GM12878 (cell line): ENCODE data around the gene CCDC136. TPM values are rescaled to one million over a fixed set of nuclear protein-coding genes. Genes with fewer than 3 reads are reported as not detected.

ENCODE experiments used
- ATAC-seq: fragments of 200-7000 bp; cut with Tn5 transposase; 3 replicates; pipeline ENCODE4 v1.9.1; 2020; ENCODE audit warnings: mild to moderate bottlenecking, moderate library complexity
- BruUV-seq: library from RNA; stranded (reverse); fragments of 400-500 nt; replicated peaks from 2 replicates; lab custom pipeline; 2021; lab: Mats Ljungman, UMichigan
- CTCF ChIA-PET: fragments of 300-600 bp; sonication (Branson Sonifier 250); formaldehyde crosslinking; extraction: SDS; loops from one replicate; lab custom pipeline; 2021; ENCODE audit warnings: inconsistent platforms; lab: Yijun Ruan, JAX
- POLR2A ChIA-PET: fragments of 350-600 bp; formaldehyde crosslinking; extraction: SDS; loops from one replicate; lab custom pipeline; 2021; ENCODE audit warnings: inconsistent platforms; lab: Charles Lee
- RAD21 ChIA-PET: fragments of 300-600 bp; sonication (Branson Sonifier 250); formaldehyde crosslinking; loops from one replicate; lab custom pipeline; 2023; ENCODE audit warnings: antibody characterized with exemption; ENCODE audit not compliant: unreplicated experiment; lab: Charles Lee
- SMC1A ChIA-PET: fragments of 300-600 bp; sonication (Branson Sonifier 250); formaldehyde crosslinking; loops from one replicate; lab custom pipeline; 2023; ENCODE audit not compliant: unreplicated experiment, uncharacterized antibody; lab: Charles Lee
- DNase-seq: peaks from one replicate; pipeline ENCODE4 v3.0.0-alpha.2; 2011; ENCODE audit warnings: low read depth, low spot score
- FAIRE-seq: peaks from 3 replicates; lab custom pipeline; 2011; peaks lifted over from hg19 to GRCh38; lab: Jason Lieb, UNC
- H2AFZ ChIP-seq: 2 replicates; pipeline ENCODE4 v1.6.0; 2011; ENCODE audit warnings: low read depth, low read length, control low read depth; ENCODE audit not compliant: control insufficient read depth
- H3K27ac ChIP-seq: 2 replicates; pipeline ENCODE4 v1.5.1; 2011; ENCODE audit warnings: control low read depth; ENCODE audit not compliant: control insufficient read depth, insufficient read depth
- H3K27me3 ChIP-seq, 2 experiments: replicated peaks in 1 of 2; 2 replicates each; pipeline versions ENCODE4 v1.6.0 to v1.6.1; 2011; ENCODE audit warnings: low read length in 1 of 2; ENCODE audit not compliant: control insufficient read depth in 2 of 2, insufficient read depth in 2 of 2
- H3K36me3 ChIP-seq, 2 experiments: 2 replicates each; pipeline ENCODE4 v1.5.1; 2011; ENCODE audit warnings: low read length in 1 of 2; ENCODE audit not compliant: control insufficient read depth in 2 of 2, insufficient read depth in 2 of 2
- H3K4me1 ChIP-seq: 2 replicates; pipeline ENCODE4 v1.6.1; 2011; ENCODE audit warnings: mild to moderate bottlenecking, low read length, moderate library complexity, mixed read lengths; ENCODE audit not compliant: control insufficient read depth, insufficient read depth
- H3K4me2 ChIP-seq: 2 replicates; pipeline ENCODE4 v1.6.0; 2011; ENCODE audit warnings: control low read depth; ENCODE audit not compliant: control insufficient read depth, insufficient read depth
- H3K4me3 ChIP-seq: fragments of 200-600 bp; sonication (generic); 2 replicates; pipeline ENCODE4 v1.5.1; 2016
- H3K79me2 ChIP-seq: 2 replicates; pipeline ENCODE4 v1.6.0; 2011; ENCODE audit warnings: low read length; ENCODE audit not compliant: control insufficient read depth, insufficient read depth
- H3K9ac ChIP-seq: 2 replicates; pipeline ENCODE4 v1.8.0; 2011; ENCODE audit warnings: low read length, control low read depth, mixed read lengths; ENCODE audit not compliant: control insufficient read depth, insufficient read depth
- H3K9me3 ChIP-seq: replicated peaks from 3 replicates; pipeline ENCODE4 v1.5.1; 2011; ENCODE audit warnings: mild to moderate bottlenecking, low read length; ENCODE audit not compliant: control insufficient read depth, insufficient read depth
- H4K20me1 ChIP-seq: 2 replicates; pipeline ENCODE4 v1.6.0; 2011; ENCODE audit not compliant: control insufficient read depth, insufficient read depth
- BACH1 ChIP-seq: fragments of 450-650 bp; IDR thresholded peaks from 2 replicates; pipeline ENCODE4 v1.6.1; 2017; ENCODE audit warnings: mild to moderate bottlenecking, borderline replicate concordance
- EED ChIP-seq: sonication (generic); IDR thresholded peaks from 2 replicates; pipeline ENCODE4 v1.6.1; 2016; ENCODE audit warnings: antibody characterized with exemption, low read depth
- MXI1 ChIP-seq: fragments of 150-350 bp; IDR thresholded peaks from 2 replicates; pipeline ENCODE4 v1.6.1; 2011; ENCODE audit warnings: low read depth, mild to moderate bottlenecking, inconsistent platforms, low read length, improper control_type of control experiment
- MYB ChIP-seq: fragments of 150-350 bp; IDR thresholded peaks from 2 replicates; pipeline ENCODE4 v1.6.1; 2014; ENCODE audit warnings: mild to moderate bottlenecking, low read depth, low read length, borderline replicate concordance
- NR2F1 ChIP-seq: fragments of 450-650 bp; conservative IDR thresholded peaks from 2 replicates; pipeline ENCODE4 v1.6.1; 2017; ENCODE audit warnings: mild to moderate bottlenecking
- PRDM15 ChIP-seq: fragments of 450-650 bp; formaldehyde crosslinking; IDR thresholded peaks from 2 replicates; pipeline ENCODE4 v1.4.0; 2020; ENCODE audit warnings: mild to moderate bottlenecking, moderate library complexity
- RELB ChIP-seq: fragments of 450-650 bp; IDR thresholded peaks from 2 replicates; pipeline ENCODE4 v1.6.1; 2017; ENCODE audit warnings: low read depth, mild to moderate bottlenecking, moderate library complexity
- RUNX3 ChIP-seq: IDR thresholded peaks from 2 replicates; pipeline ENCODE4 v1.6.1; 2012; ENCODE audit warnings: low read length, inconsistent platforms
- SIN3A ChIP-seq: IDR thresholded peaks from 2 replicates; pipeline ENCODE4 v1.6.1; 2012; ENCODE audit warnings: low read depth, low read length, improper control_type of control experiment
- SKIL ChIP-seq: fragments of 450-650 bp; IDR thresholded peaks from 2 replicates; pipeline ENCODE4 v1.6.1; 2017; ENCODE audit warnings: mild to moderate bottlenecking, low read depth, inconsistent platforms; ENCODE audit not compliant: poor library complexity, severe bottlenecking
- SREBF1 ChIP-seq: IDR thresholded peaks from 2 replicates; pipeline ENCODE4 v1.6.1; 2012; ENCODE audit warnings: mild to moderate bottlenecking, low read length
- SRF ChIP-seq, 2 experiments: IDR thresholded peaks; 2 replicates each; pipeline ENCODE4 v1.6.1; 2011; ENCODE audit warnings: low read depth in 2 of 2, low read length in 2 of 2, mild to moderate bottlenecking in 1 of 2, moderate library complexity in 1 of 2
- TARDBP ChIP-seq: IDR thresholded peaks from 2 replicates; pipeline ENCODE4 v1.6.1; 2016; ENCODE audit warnings: borderline replicate concordance
- TBL1XR1 ChIP-seq: IDR thresholded peaks from 2 replicates; pipeline ENCODE4 v1.6.1; 2012; ENCODE audit warnings: low read depth, low read length, improper control_type of control experiment
- TCF12 ChIP-seq: IDR thresholded peaks from 2 replicates; pipeline ENCODE4 v1.6.1; 2011; ENCODE audit warnings: low read depth, mild to moderate bottlenecking, low read length
- WGBS: methylation state at CpG from one replicate; pipeline ENCODE4 v1.1.6; 2016; ENCODE audit warnings: low lambda C conversion rate; ENCODE audit not compliant: insufficient replicate concordance, insufficient coverage; ENCODE audit errors: missing lambda C conversion rate; 5-methylcytosine and 5-hydroxymethylcytosine counted together
- in situ Hi-C: fragments of 300-500 bp; cut with MboI; formaldehyde crosslinking; loops from 9 replicates; pipeline ENCODE4 v1.14.3; 2018; ENCODE audit warnings: mixed read lengths
- intact Hi-C: fragments of 100-400 bp; cut with micrococcal nuclease; formaldehyde crosslinking; loops from one replicate; pipeline ENCODE4 v1.14.2; 2022; ENCODE audit not compliant: unreplicated experiment
- polyA plus RNA-seq, 11 experiments: library from polyadenylated mRNA; depleted of rRNA in 4 of 11; unstranded in 6 of 11; stranded (reverse) in 5 of 11; fragments of >200 nt; fragmentation: Nextera tagmentation in 4 of 11; fragmentation: Illumina TruSeq in 1 of 11; extraction: Ambion mirVana in 4 of 11; extraction: Trizol in 1 of 11; gene quantifications; 1 replicate in 1 of 11; 2 replicates in 10 of 11; pipeline versions ENCODE4 v1.2.1 to v1.2.3, GENCODE V29; 2011 to 2016; ENCODE audit warnings: inconsistent platforms in 2 of 11, missing spikeins in 2 of 11, low read depth in 1 of 11
- total RNA-seq, 4 experiments: library from RNA; depleted of rRNA in 3 of 4; stranded (reverse); fragments of >200 nt in 3 of 4; fragmentation: Illumina TruSeq in 1 of 4; extraction: Trizol in 1 of 4; gene quantifications; 2 replicates each; pipeline versions ENCODE4 v1.2.1 to v1.2.3, GENCODE V29; 2013 to 2021

The CCDC136 gene
- total and polyA plus RNA-seq, 10 of the 15 experiments (the other 5 are each of a cell fraction or from before 2014, with no cell fraction given), result 0.32 to 4.8 (median 1.5) TPM

GRCh38 chr7:128742206-128742605, 49.6 kb upstream of the CCDC136 start (continued):
- no peak for TF ChIP-seq SKIL
- no peak for TF ChIP-seq BACH1
- TF ChIP-seq MYB, result no peak
- TF ChIP-seq SIN3A, result no peak

GRCh38 chr7:128743112-128743772, 48.5 kb upstream of the CCDC136 start:
- Histone ChIP-seq H3K79me2 (peaks cover 88% of the 10 kb centered on the region), H3K4me3 (no peak overlapping the region; the same call in 1 of the 2 replicates), H2AFZ (no peak overlapping the region), H3K9me3 (no peaks in the 10 kb centered on the region), H4K20me1 (no peaks in the 10 kb centered on the region), H3K27me3 (no peaks in the 10 kb centered on the region), H3K4me1 (peaks cover 5% of the 10 kb centered on the region; the same call in 1 of the 2 replicates), H3K4me2 (no peak overlapping the region; the same call in 1 of the 2 replicates), H3K9ac (no peak overlapping the region), H3K27ac (no peak overlapping the region), H3K36me3 (no peaks in the 10 kb centered on the region; a peak in 1 of 4 replicates)
- intact Hi-C loops (no loop called here), in situ Hi-C loops (no loop called here)
- CTCF ChIA-PET, result interaction anchor here (0.8 to 2.1 kb wide), 6 partner anchors 11 to 475 kb away, joined by 3 to 6 read pairs (median 4); partner anchors contain the start of genes ATP6V1F and GARIN1A
- ATAC-seq (no peak), DNase-seq (no peak), FAIRE-seq (no peak)
- POLR2A ChIA-PET, result interaction anchor here (0.5 to 0.9 kb wide), 2 partner anchors 8 to 50 kb away, joined by 3 to 5 read pairs; no protein-coding TSS in a partner anchor
- RAD21 ChIA-PET, result interaction anchor here (1.0 kb wide), 1 partner anchor 63 kb away, joined by 6 read pairs; no protein-coding TSS in a partner anchor
- 93% methylated on average over 7 of the region's 7 CpGs for WGBS
- SMC1A ChIA-PET, result interaction anchor here (0.6 to 1.7 kb wide), 6 partner anchors 13 to 1323 kb away, joined by 3 to 5 read pairs (median 3); no protein-coding TSS in a partner anchor
- no TSS peak for BruUV-seq
- TF ChIP-seq TARDBP, result no peak
- no peak for TF ChIP-seq TBL1XR1
- no peak for TF ChIP-seq PRDM15 (CRISPR knock-in tag)
- no peak for TF ChIP-seq SRF (IDR thresholded peaks at IDR 0.05; ENCODE audit: low read depth in 2 of 2, low read length in 2 of 2)
- no peak for TF ChIP-seq TCF12
- TF ChIP-seq EED, result no peak
- no peak for TF ChIP-seq RELB
- no peak for TF ChIP-seq NR2F1
- no peak for TF ChIP-seq SREBF1
- no peak for TF ChIP-seq MXI1
- no peak for TF ChIP-seq RUNX3
